Measurements from ENCODE around the gene BRF1. TPM values are rescaled to one million over a fixed set of nuclear protein-coding genes. Genes with fewer than 3 reads are reported as not detected.

Gene BRF1
- total RNA-seq, 1 experiment from 2014 or later, result 26.4 TPM

- TF ChIP-seq ZBTB21 (CRISPR knock-in tag; IDR thresholded peaks at IDR 0.05; ENCODE audit: borderline replicate concordance) (no peak), MAX (CRISPR knock-in tag; IDR thresholded peaks at IDR 0.05) (no peak), SMAD4 (CRISPR knock-in tag; IDR thresholded peaks at IDR 0.05) (no peak), RORB (CRISPR knock-in tag; IDR thresholded peaks at IDR 0.05) (no peak)
Observed at GRCh38 chr14:105260959-105261358, 39.8 kb downstream of the BRF1 start (continued).

- TF ChIP-seq SOX15 (CRISPR knock-in tag; IDR thresholded peaks at IDR 0.05) (no peak), ZNF219 (CRISPR knock-in tag; IDR thresholded peaks at IDR 0.05; ENCODE audit: borderline replicate concordance) (no peak), HMGA2 (CRISPR knock-in tag; IDR thresholded peaks at IDR 0.05) (no peak), ZNF671 (CRISPR knock-in tag; IDR thresholded peaks at IDR 0.05) (no peak), HMGXB4 (CRISPR knock-in tag; IDR thresholded peaks at IDR 0.05) (no peak), PREB (CRISPR knock-in tag; IDR thresholded peaks at IDR 0.05; ENCODE audit: borderline replicate concordance) (no peak), FOXJ3 (CRISPR knock-in tag; IDR thresholded peaks at IDR 0.05; ENCODE audit: borderline replicate concordance) (no peak), JUN (CRISPR knock-in tag; IDR thresholded peaks at IDR 0.05) (no peak), ARID4B (CRISPR knock-in tag; IDR thresholded peaks at IDR 0.05; ENCODE audit: borderline replicate concordance) (no peak), NFE2L1 (CRISPR knock-in tag; IDR thresholded peaks at IDR 0.05) (no peak), ZNF263 (CRISPR knock-in tag; IDR thresholded peaks at IDR 0.05; ENCODE audit: low read depth) (no peak)
- Mint-ChIP-seq H3K27me3 (ENCODE audit: low read depth) (no peaks in the 10 kb centered on the region), H3K27ac (no peak overlapping the region), H3K9me3 (no peaks in the 10 kb centered on the region), H3K4me3 (no peak overlapping the region), H3K36me3 (no peaks in the 10 kb centered on the region), H3K4me1 (no peaks in the 10 kb centered on the region)
- ATAC-seq (no peak), DNase-seq (ENCODE audit: low spot score) (no peak)
- POLR2A ChIA-PET, result no interaction called here
- CTCF ChIA-PET, result no interaction called here
Observed at GRCh38 chr14:105258846-105259245, 42.0 kb downstream of the BRF1 start.

GRCh38 chr14:105257464-105257863 lies 43.3 kb downstream of the BRF1 start:
- ATAC-seq (no peak), DNase-seq (ENCODE audit: low spot score) (no peak)
- no peaks in the 10 kb centered on the region for H3K9me3 Mint-ChIP-seq
- H3K27me3 Mint-ChIP-seq (ENCODE audit: low read depth), result no peaks in the 10 kb centered on the region
- H3K36me3 Mint-ChIP-seq, result no peaks in the 10 kb centered on the region
- H3K4me3 Mint-ChIP-seq, result no peak overlapping the region
- ChIA-PET POLR2A (no interaction called here), CTCF (no interaction called here)
- H3K4me1 Mint-ChIP-seq, result no peaks in the 10 kb centered on the region
- peak overlapping the region; percentile 57; the same call in 1 of the 2 replicates for H3K27ac Mint-ChIP-seq
- TF ChIP-seq ZNF263 (CRISPR knock-in tag; IDR thresholded peaks at IDR 0.05; ENCODE audit: low read depth), result no peak
- no peak for TF ChIP-seq ZNF232 (CRISPR knock-in tag; IDR thresholded peaks at IDR 0.05)
- no peak for TF ChIP-seq ERG (CRISPR knock-in tag; IDR thresholded peaks at IDR 0.05)
- TF ChIP-seq ZNF121 (CRISPR knock-in tag; IDR thresholded peaks at IDR 0.05), result no peak
- TF ChIP-seq FOXJ3 (CRISPR knock-in tag; IDR thresholded peaks at IDR 0.05; ENCODE audit: borderline replicate concordance), result no peak
- TF ChIP-seq GABPB1 (CRISPR knock-in tag; IDR thresholded peaks at IDR 0.05), result no peak
- no peak for TF ChIP-seq GRHL2 (CRISPR knock-in tag; IDR thresholded peaks at IDR 0.05; ENCODE audit: insufficient replicate concordance, severe bottlenecking)
- no peak for TF ChIP-seq MLX (CRISPR knock-in tag; IDR thresholded peaks at IDR 0.05)
- no peak for TF ChIP-seq ZSCAN18 (CRISPR knock-in tag; IDR thresholded peaks at IDR 0.05)

Data from WTC11 (cell line).